Measurements from ENCODE around the gene POLE. TPM values are rescaled to one million over a fixed set of nuclear protein-coding genes. Genes with fewer than 3 reads are reported as not detected.

Gene POLE
- total RNA-seq, 1 experiment from 2014 or later, result 167 TPM

- H3K36me3 ChIP-seq (ENCODE audit: control insufficient read depth, insufficient read depth, low read length), result peaks cover 2% of the 10 kb centered on the region
These were observed 9.7 kb downstream of the POLE start for GRCh38 chr12:132677492-132677891.

GRCh38 chr12:132675757-132676432 is 11.2 kb downstream of the POLE start:
- no peak for TF ChIP-seq CTCF (IDR thresholded peaks at IDR 0.05; ENCODE audit: insufficient read depth in 1 of 2, low read depth in 1 of 2, low read length in 1 of 2, severe bottlenecking in 1 of 2, unreplicated experiment in 1 of 2)
- Histone ChIP-seq H3K4me1 (no peaks in the 10 kb centered on the region), H3K36me3 (ENCODE audit: control insufficient read depth, insufficient read depth, low read length) (peaks cover 2% of the 10 kb centered on the region), H3K4me3 (ENCODE audit: low read depth, low read length) (no peak overlapping the region), H3K27me3 (replicated peaks; ENCODE audit: control insufficient read depth, insufficient read depth, low read length) (no peaks in the 10 kb centered on the region), H3K9me3 (no peaks in the 10 kb centered on the region)
- no TSS peak for BruUV-seq (replicated peaks)
- DNase-seq, result no peak
- Mint-ChIP-seq H3K27me3 (ENCODE audit: insufficient read depth, unreplicated experiment) (no peaks in the 10 kb centered on the region), H3K4me1 (ENCODE audit: low read depth, unreplicated experiment) (no peaks in the 10 kb centered on the region), H3K36me3 (ENCODE audit: insufficient read depth, unreplicated experiment) (peaks cover 90% of the 10 kb centered on the region), H3K27ac (ENCODE audit: unreplicated experiment) (no peak overlapping the region), H3K9me3 (ENCODE audit: unreplicated experiment) (no peaks in the 10 kb centered on the region), H3K4me3 (ENCODE audit: unreplicated experiment) (no peak overlapping the region)
- intact Hi-C loops (cut with micrococcal nuclease; ENCODE audit: unreplicated experiment), result no loop called here
- POLR2A ChIA-PET, result no interaction called here
- CTCF ChIA-PET, result no interaction called here

More at GRCh38 chr12:132677492-132677891, 9.7 kb downstream of the POLE start:
- no peaks in the 10 kb centered on the region for H3K27me3 Mint-ChIP-seq (ENCODE audit: insufficient read depth, unreplicated experiment)
- no peak overlapping the region for H3K4me3 ChIP-seq (ENCODE audit: low read depth, low read length)
- H3K4me1 ChIP-seq, result no peaks in the 10 kb centered on the region
- DNase-seq, result no peak
- ChIA-PET CTCF (no interaction called here), POLR2A (no interaction called here)
- no peak overlapping the region for H3K27ac Mint-ChIP-seq (ENCODE audit: unreplicated experiment)
- peaks cover 79% of the 10 kb centered on the region for H3K36me3 Mint-ChIP-seq (ENCODE audit: insufficient read depth, unreplicated experiment)
- H3K27me3 ChIP-seq (replicated peaks; ENCODE audit: control insufficient read depth, insufficient read depth, low read length), result no peaks in the 10 kb centered on the region
- no peak overlapping the region for H3K4me3 Mint-ChIP-seq (ENCODE audit: unreplicated experiment)
- no peaks in the 10 kb centered on the region for H3K9me3 ChIP-seq
- intact Hi-C loops (cut with micrococcal nuclease; ENCODE audit: unreplicated experiment), result no loop called here
- H3K4me1 Mint-ChIP-seq (ENCODE audit: low read depth, unreplicated experiment), result no peaks in the 10 kb centered on the region
- H3K9me3 Mint-ChIP-seq (ENCODE audit: unreplicated experiment), result no peaks in the 10 kb centered on the region
- TF ChIP-seq CTCF (IDR thresholded peaks at IDR 0.05; ENCODE audit: insufficient read depth in 1 of 2, low read depth in 1 of 2, low read length in 1 of 2, severe bottlenecking in 1 of 2, unreplicated experiment in 1 of 2), result no peak
- BruUV-seq (replicated peaks), result no TSS peak

GRCh38 chr12:132674561-132674960 is 12.6 kb downstream of the POLE start:
- Mint-ChIP-seq H3K27me3 (ENCODE audit: insufficient read depth, unreplicated experiment) (no peaks in the 10 kb centered on the region), H3K27ac (ENCODE audit: unreplicated experiment) (no peak overlapping the region), H3K4me1 (ENCODE audit: low read depth, unreplicated experiment) (no peaks in the 10 kb centered on the region), H3K9me3 (ENCODE audit: unreplicated experiment) (no peaks in the 10 kb centered on the region), H3K36me3 (ENCODE audit: insufficient read depth, unreplicated experiment) (peaks cover 91% of the 10 kb centered on the region), H3K4me3 (ENCODE audit: unreplicated experiment) (no peak overlapping the region)
- H3K36me3 ChIP-seq (ENCODE audit: control insufficient read depth, insufficient read depth, low read length), result peaks cover 2% of the 10 kb centered on the region
- H3K27me3 ChIP-seq (replicated peaks; ENCODE audit: control insufficient read depth, insufficient read depth, low read length), result no peaks in the 10 kb centered on the region
- ChIA-PET POLR2A (no interaction called here), CTCF (no interaction called here)
- H3K4me3 ChIP-seq (ENCODE audit: low read depth, low read length), result no peak overlapping the region
- no peak for TF ChIP-seq CTCF (IDR thresholded peaks at IDR 0.05; ENCODE audit: insufficient read depth in 1 of 2, low read depth in 1 of 2, low read length in 1 of 2, severe bottlenecking in 1 of 2, unreplicated experiment in 1 of 2)
- intact Hi-C loops (cut with micrococcal nuclease; ENCODE audit: unreplicated experiment), result no loop called here
- no peaks in the 10 kb centered on the region for H3K4me1 ChIP-seq
- no peaks in the 10 kb centered on the region for H3K9me3 ChIP-seq
- no TSS peak for BruUV-seq (replicated peaks)
- no peak for DNase-seq

All from Caco-2 (cell line).